Stimulated activated CD4-positive, alpha-beta T cell treated with anti-CD3 and anti-CD28 coated beads, Interleukin-2, amount 100 ng/mL, for 48 hours (primary cell): ENCODE results near the gene SHCBP1L.

Source experiments
- DNase-seq, 2 donors: peaks; one replicate each; pipeline ENCODE4 v3.0.0-alpha.2; 2020

SHCBP1L gene

GRCh38 chr1:182888736-182889531 lies 64.0 kb downstream of the SHCBP1L start:
- DNase-seq: no peak

GRCh38 chr1:182886985-182887384 lies 66.0 kb downstream of the SHCBP1L start:
- no peak for DNase-seq

- DNase-seq: no peak
Observed at GRCh38 chr1:182885591-182885990, 67.4 kb downstream of the SHCBP1L start.

GRCh38 chr1:182884872-182885271 lies 68.1 kb downstream of the SHCBP1L start:
- DNase-seq: no peak

GRCh38 chr1:182877842-182878241 lies 75.1 kb downstream of the SHCBP1L start:
- no peak for DNase-seq

- no peak for DNase-seq
Observed at GRCh38 chr1:182877331-182877730, 75.6 kb downstream of the SHCBP1L start.

GRCh38 chr1:182875889-182876288 lies 77.1 kb downstream of the SHCBP1L start:
- no peak for DNase-seq

- DNase-seq: no peak
Observed at GRCh38 chr1:182872881-182873280, 80.1 kb downstream of the SHCBP1L start.

GRCh38 chr1:182869241-182869666 lies 83.7 kb downstream of the SHCBP1L start:
- no peak for DNase-seq

- DNase-seq: no peak
Observed at GRCh38 chr1:182867861-182868260, 85.1 kb downstream of the SHCBP1L start.

- DNase-seq: no peak
Observed at GRCh38 chr1:182863940-182864339, 89.0 kb downstream of the SHCBP1L start.

GRCh38 chr1:182862827-182863226 lies 90.1 kb downstream of the SHCBP1L start:
- DNase-seq: no peak

- DNase-seq: no peak
Observed at GRCh38 chr1:182861994-182862393, 91.0 kb downstream of the SHCBP1L start.

GRCh38 chr1:182860658-182861057 lies 92.3 kb downstream of the SHCBP1L start:
- no peak for DNase-seq

- DNase-seq: no peak
Observed at GRCh38 chr1:182857212-182857611, 95.8 kb downstream of the SHCBP1L start.

- no peak for DNase-seq
Observed at GRCh38 chr1:182855911-182856310, 97.1 kb downstream of the SHCBP1L start.

GRCh38 chr1:182851825-182852224 lies 101.1 kb downstream of the SHCBP1L start:
- DNase-seq: no peak

- DNase-seq: no peak
Observed at GRCh38 chr1:182850319-182850718, 102.6 kb downstream of the SHCBP1L start.
